Heart left ventricle (tissue), 13 donors: ENCODE data around the gene CLSTN2.

Source experiments
- CTCF ChIP-seq, 12 donors: fragments of 200-600 bp; sonication (generic) in 4 of 12; IDR thresholded peaks; one replicate each; pipeline versions ENCODE4 v1.5.0 to v1.8.0; 2018 to 2022; ENCODE audit warnings: antibody characterized with exemption in 12 of 12, mild to moderate bottlenecking in 5 of 12
- POLR2A ChIP-seq, 2 donors: fragments of 450-650 bp; IDR thresholded peaks; one replicate each; pipeline ENCODE4 v1.6.1; 2017; ENCODE audit warnings: antibody characterized with exemption in 2 of 2, mild to moderate bottlenecking in 2 of 2, moderate library complexity in 2 of 2
- donor health status: ischemic (EF 13 %, LVEDD 7.1; RV severe dilation, severe dysfunction).
- donor health status: DM: no; HTN: yes; CAD: no.
- donor health status: DM: no; HTN: no; CAD: no.
- donor health status: ischemic (EF 25% LVEDD 6.9; RV normal size, moderate dysfunction).
- donor health status: ischemic (EF 25% LVEDD 5.7; RV mildly dilated, moderate dysfunction).
- donor health status: ischemic (EF 35%, LVEDD 5.7; RV mildly dilated, moderate dysfunction).
- donor health status: nonischemic (EF 11% LVEDD 7.7; RV severe dilation, severe dysfunction).
- donor health status: DM: yes; HTN: yes; CAD: no.
- donor health status: PGD.
- donor health status: ischemic (EF 29% LVEDD 5.4; RV normal size, mild dysfunction).
- donor health status: nonischemic (EF 23%, LVEDD 6.1; RV moderate dilation, normal function).

- TF ChIP-seq POLR2A (IDR thresholded peaks at IDR 0.05) (no peak), CTCF (IDR thresholded peaks at IDR 0.05) (no peak)
Measured at GRCh38 chr3:140446734-140447133, 511.7 kb downstream of the CLSTN2 start.
